ENCODE data around the gene CORO7.
A peak's percentile ranks its signal among the peaks of the same experiment; 100 is the strongest.

CORO7 gene

GRCh38 chr16:4317532-4318450, 98.6 kb downstream of the CORO7 start:
- DNase-seq, result peak; percentile 55

- peak; percentile 68 for DNase-seq
These were observed 99.4 kb downstream of the CORO7 start for GRCh38 chr16:4316864-4317531.

GRCh38 chr16:4316108-4316863, 100.1 kb downstream of the CORO7 start:
- peak; percentile 68 for DNase-seq

- DNase-seq, result peak; percentile 89
These were observed 100.9 kb downstream of the CORO7 start, which contains the start of gene GLIS2 for GRCh38 chr16:4315186-4316107. Gene GLIS2, plus strand, starts transcription at chr16:4316067. Its CDS starts 16,214 bp downstream, at chr16:4332281.

- DNase-seq, result peak; percentile 59
These were observed 101.7 kb downstream of the CORO7 start for GRCh38 chr16:4314532-4315185.

GRCh38 chr16:4313563-4314531, 102.5 kb downstream of the CORO7 start:
- DNase-seq, result peak; percentile 86

- peak; percentile 93 for DNase-seq
These were observed 106.5 kb downstream of the CORO7 start for GRCh38 chr16:4309833-4310266.

GRCh38 chr16:4309102-4309832, 107.1 kb downstream of the CORO7 start:
- DNase-seq, result no peak

- peak; percentile 98 for DNase-seq
These were observed 109.0 kb downstream of the CORO7 start for GRCh38 chr16:4307215-4308037.

GRCh38 chr16:4306470-4307214, 109.8 kb downstream of the CORO7 start:
- DNase-seq, result peak; percentile 75

All from islet precursor cell (in vitro differentiated cells).